ENCODE data around the gene SLC3A2. TPM values are rescaled to one million over a fixed set of nuclear protein-coding genes. Genes with fewer than 3 reads are reported as not detected.

The SLC3A2 gene
- total RNA-seq, 1 donor from 2014 or later, result 143 TPM

DNA sequence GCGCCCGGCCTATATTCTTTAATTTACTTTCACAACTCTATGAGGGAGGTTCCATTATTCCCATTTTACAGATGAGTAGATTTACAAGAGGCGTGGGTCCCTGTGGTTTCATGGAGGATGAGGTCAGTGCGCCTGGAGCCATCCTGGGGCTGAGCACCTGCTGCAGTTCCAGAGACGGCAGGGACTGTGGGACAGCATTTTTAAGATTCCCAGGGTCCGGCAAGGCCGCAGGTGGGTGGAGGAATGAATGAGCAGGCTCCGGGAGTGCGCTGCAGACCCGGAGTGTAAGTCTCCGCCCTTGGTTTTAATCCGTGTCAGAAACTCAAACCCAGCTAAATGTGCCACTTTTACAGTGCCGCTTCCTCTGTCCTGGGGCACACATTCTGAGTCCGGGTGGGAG is 44.6 kb downstream of the SLC3A2 start:
- H3K27me3 ChIP-seq, result peaks cover 33% of the 10 kb centered on the region
- H3K9me3 ChIP-seq, result no peaks in the 10 kb centered on the region
- intact Hi-C loops (cut with DNase I), result no loop called here
- H3K36me3 ChIP-seq, result no peaks in the 10 kb centered on the region
- H3K4me1 ChIP-seq, result peaks cover 4 to 9% of the 10 kb centered on the region in 2 donors
- TF ChIP-seq, protein P1, sequence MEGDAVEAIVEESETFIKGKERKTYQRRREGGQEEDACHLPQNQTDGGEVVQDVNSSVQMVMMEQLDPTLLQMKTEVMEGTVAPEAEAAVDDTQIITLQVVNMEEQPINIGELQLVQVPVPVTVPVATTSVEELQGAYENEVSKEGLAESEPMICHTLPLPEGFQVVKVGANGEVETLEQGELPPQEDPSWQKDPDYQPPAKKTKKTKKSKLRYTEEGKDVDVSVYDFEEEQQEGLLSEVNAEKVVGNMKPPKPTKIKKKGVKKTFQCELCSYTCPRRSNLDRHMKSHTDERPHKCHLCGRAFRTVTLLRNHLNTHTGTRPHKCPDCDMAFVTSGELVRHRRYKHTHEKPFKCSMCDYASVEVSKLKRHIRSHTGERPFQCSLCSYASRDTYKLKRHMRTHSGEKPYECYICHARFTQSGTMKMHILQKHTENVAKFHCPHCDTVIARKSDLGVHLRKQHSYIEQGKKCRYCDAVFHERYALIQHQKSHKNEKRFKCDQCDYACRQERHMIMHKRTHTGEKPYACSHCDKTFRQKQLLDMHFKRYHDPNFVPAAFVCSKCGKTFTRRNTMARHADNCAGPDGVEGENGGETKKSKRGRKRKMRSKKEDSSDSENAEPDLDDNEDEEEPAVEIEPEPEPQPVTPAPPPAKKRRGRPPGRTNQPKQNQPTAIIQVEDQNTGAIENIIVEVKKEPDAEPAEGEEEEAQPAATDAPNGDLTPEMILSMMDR (IDR thresholded peaks at IDR 0.05), result no peak
- DNase-seq (ENCODE audit: low spot score in 2 of 2), result no peak
- H3K27ac ChIP-seq, result no peak overlapping the region
- H3K4me3 ChIP-seq, result peak overlapping the region; percentile 45 to 58

DNA sequence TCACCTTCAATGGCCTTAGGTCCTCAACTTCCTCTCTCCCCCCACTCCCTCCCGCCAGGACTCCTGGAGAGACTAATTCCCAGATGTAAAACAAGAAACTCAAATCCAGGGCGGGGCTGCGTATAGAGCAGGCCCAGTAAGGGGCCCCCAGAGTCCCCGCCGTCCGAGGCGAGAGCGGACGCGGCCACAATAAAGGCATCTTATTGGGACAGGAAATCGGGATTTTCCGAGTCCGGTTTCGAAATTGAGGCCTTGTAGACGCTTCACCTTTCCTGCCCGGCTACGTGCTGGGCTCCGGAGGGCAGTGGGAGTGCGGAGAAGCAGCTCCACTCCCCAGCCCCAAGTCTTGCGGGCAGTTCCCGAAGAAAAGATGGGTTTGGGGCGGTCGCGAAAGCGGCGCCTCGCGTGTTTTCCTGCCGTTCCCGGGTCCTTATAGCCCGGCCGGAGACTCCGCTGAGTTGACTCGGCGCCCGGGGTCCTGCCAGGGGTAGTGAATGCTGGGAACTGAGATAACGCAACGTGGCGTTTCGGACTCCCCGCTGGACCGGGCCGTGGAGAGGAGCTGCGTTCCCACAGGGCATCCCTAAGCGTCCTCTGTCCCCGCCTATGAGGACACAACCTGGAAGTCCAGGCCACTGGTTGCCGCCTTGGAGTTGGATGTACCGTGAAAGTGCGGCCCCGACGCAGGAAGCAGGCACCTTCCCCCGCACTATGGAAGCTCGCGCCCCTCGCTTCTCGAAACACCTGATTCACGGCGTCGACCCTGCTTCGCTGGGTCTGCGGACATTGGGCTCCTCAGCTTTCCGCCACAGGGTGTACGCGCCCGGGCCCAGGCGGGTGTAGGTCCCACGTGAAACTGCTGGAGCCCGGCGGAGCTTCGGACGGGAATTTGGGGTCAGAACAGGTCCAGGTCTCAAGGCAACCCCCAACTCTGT is 45.3 kb downstream of the SLC3A2 start:
- no peaks in the 10 kb centered on the region for H3K36me3 ChIP-seq
- no peaks in the 10 kb centered on the region for H3K9me3 ChIP-seq
- H3K27me3 ChIP-seq, result peaks cover 33% of the 10 kb centered on the region
- H3K4me1 ChIP-seq, result peaks cover 4 to 9% of the 10 kb centered on the region in 2 donors
- DNase-seq (ENCODE audit: low spot score in 2 of 2), result no peak
- H3K4me3 ChIP-seq, result peak overlapping the region; percentile 45 to 58
- TF ChIP-seq, protein P1 (IDR thresholded peaks at IDR 0.05), result no peak
- intact Hi-C loops (cut with DNase I), result no loop called here
- H3K27ac ChIP-seq, result no peak overlapping the region

DNA sequence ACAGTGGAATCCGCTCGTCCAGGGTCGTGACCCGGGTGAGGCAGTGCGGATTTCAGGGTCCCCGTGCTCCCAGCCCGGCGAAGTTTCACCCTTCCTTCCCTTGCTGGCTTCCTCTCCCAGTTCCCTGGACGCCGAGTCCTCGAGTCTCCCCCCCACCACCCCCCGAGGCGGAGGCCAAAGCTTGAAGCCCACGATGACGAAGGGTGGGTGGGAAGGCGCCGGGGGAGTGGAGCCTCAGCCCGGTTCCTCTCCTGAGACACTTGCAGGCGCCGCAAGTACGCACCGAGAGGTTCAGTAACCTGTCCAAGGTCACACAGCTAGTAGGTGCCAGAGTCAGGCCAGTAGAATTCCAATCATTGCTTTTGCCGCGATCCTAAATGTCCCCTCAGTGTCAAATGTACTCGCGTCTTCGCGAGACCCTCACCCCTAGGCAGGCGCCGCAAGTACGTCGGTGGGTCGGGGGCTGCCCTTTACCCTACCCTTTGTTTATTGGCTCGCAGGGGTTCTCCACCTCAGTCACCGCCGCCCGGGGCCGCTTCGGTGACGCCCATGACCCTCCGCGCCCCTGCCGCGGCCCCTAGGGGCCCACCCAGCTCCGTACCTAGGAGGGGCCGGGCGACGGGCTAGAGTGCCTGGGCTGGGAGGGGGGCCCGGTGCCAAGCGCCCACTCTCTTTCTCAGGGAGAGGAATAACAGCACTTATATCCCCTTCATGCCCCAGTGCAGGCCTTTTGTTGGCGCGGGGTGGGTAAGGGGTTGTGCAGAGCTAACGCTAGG is 46.2 kb downstream of the SLC3A2 start:
- no peak for DNase-seq (ENCODE audit: low spot score in 2 of 2)
- Histone ChIP-seq H3K9me3 (no peaks in the 10 kb centered on the region), H3K27me3 (peaks cover 33% of the 10 kb centered on the region), H3K27ac (no peak overlapping the region), H3K4me3 (peak overlapping the region; percentile 45 to 58), H3K36me3 (no peaks in the 10 kb centered on the region), H3K4me1 (peaks cover 4 to 9% of the 10 kb centered on the region in 2 donors)
- TF ChIP-seq, protein P1 (IDR thresholded peaks at IDR 0.05), result no peak
- intact Hi-C loops (cut with DNase I), result no loop called here

DNA sequence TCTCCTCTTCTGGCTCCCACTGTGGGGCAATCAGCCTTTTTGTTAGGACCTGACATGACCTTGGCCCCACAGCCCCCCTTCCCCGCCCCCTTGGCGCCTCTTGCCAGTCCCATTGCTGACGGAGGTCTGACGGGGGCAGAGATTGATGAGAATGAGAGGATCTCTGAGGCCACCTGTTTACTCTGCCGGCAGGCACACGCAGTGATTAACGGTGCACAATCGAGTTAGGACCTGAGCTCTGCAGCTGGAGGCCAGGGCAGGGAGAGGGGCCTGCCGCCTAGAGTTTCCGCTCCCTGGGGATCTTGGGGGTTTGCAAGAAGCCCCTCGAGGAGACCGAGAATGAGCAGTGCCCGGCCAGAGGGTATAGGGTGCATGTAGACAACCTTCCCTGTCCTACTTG is 47.3 kb downstream of the SLC3A2 start:
- Histone ChIP-seq H3K36me3 (no peaks in the 10 kb centered on the region), H3K4me1 (peaks cover 4 to 9% of the 10 kb centered on the region in 2 donors), H3K4me3 (no peak overlapping the region), H3K27ac (no peak overlapping the region), H3K27me3 (peaks cover 32% of the 10 kb centered on the region), H3K9me3 (no peaks in the 10 kb centered on the region)
- no peak for DNase-seq (ENCODE audit: low spot score in 2 of 2)
- intact Hi-C loops (cut with DNase I), result no loop called here
- TF ChIP-seq, protein P1 (IDR thresholded peaks at IDR 0.05), result no peak

DNA sequence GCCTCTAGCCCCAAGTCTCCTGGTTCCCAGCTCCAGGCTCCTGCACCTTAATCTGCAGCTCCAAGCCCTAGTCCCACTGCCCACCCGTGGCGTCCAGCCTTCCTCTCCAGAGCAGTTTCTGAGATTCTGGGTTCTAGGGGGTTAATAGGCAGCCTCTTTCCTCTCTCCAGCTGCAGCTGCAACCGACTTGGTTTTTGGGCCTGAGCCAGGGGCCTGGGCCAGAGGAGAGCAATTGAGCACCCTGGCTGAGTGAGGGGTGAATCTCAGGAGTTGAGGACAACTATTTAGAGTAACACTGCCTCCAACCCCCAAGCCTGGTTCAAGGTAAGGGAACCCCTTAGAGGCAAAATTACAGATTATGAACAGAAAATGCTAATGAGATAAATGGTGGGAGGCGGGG is 49.5 kb downstream of the SLC3A2 start:
- Histone ChIP-seq H3K4me3 (no peak overlapping the region), H3K27me3 (peaks cover 15% of the 10 kb centered on the region), H3K27ac (no peak overlapping the region), H3K36me3 (no peaks in the 10 kb centered on the region), H3K4me1 (peaks cover 0 to 4% of the 10 kb centered on the region in 2 donors), H3K9me3 (no peaks in the 10 kb centered on the region)
- TF ChIP-seq, protein P1 (IDR thresholded peaks at IDR 0.05), result no peak
- intact Hi-C loops (cut with DNase I), result no loop called here
- DNase-seq (ENCODE audit: low spot score in 2 of 2), result no peak
